GM12878 (cell line): Measurements from ENCODE around the gene C1QL4. TPM values are rescaled to one million over a fixed set of nuclear protein-coding genes. Genes with fewer than 3 reads are reported as not detected.
"Not testable (repeated sequence)": the region's sequence is repeated elsewhere in the genome, so short reads cannot be mapped to it uniquely, and the experiment has no call there.

Source experiments
- ATAC-seq: fragments of 200-7000 bp; cut with Tn5 transposase; 3 replicates; pipeline ENCODE4 v1.9.1; 2020; ENCODE audit warnings: mild to moderate bottlenecking, moderate library complexity
- BruUV-seq: library from RNA; stranded (reverse); fragments of 400-500 nt; replicated peaks from 2 replicates; lab custom pipeline; 2021; lab: Mats Ljungman, UMichigan
- CTCF ChIA-PET: fragments of 300-600 bp; sonication (Branson Sonifier 250); formaldehyde crosslinking; extraction: SDS; loops from one replicate; lab custom pipeline; 2021; ENCODE audit warnings: inconsistent platforms; lab: Yijun Ruan, JAX
- POLR2A ChIA-PET: fragments of 350-600 bp; formaldehyde crosslinking; extraction: SDS; loops from one replicate; lab custom pipeline; 2021; ENCODE audit warnings: inconsistent platforms; lab: Charles Lee
- RAD21 ChIA-PET: fragments of 300-600 bp; sonication (Branson Sonifier 250); formaldehyde crosslinking; loops from one replicate; lab custom pipeline; 2023; ENCODE audit warnings: antibody characterized with exemption; ENCODE audit not compliant: unreplicated experiment; lab: Charles Lee
- SMC1A ChIA-PET: fragments of 300-600 bp; sonication (Branson Sonifier 250); formaldehyde crosslinking; loops from one replicate; lab custom pipeline; 2023; ENCODE audit not compliant: unreplicated experiment, uncharacterized antibody; lab: Charles Lee
- DNase-seq: peaks from one replicate; pipeline ENCODE4 v3.0.0-alpha.2; 2011; ENCODE audit warnings: low read depth, low spot score
- FAIRE-seq: peaks from 3 replicates; lab custom pipeline; 2011; peaks lifted over from hg19 to GRCh38; lab: Jason Lieb, UNC
- H2AFZ ChIP-seq: 2 replicates; pipeline ENCODE4 v1.6.0; 2011; ENCODE audit warnings: low read depth, low read length, control low read depth; ENCODE audit not compliant: control insufficient read depth
- H3K27ac ChIP-seq: 2 replicates; pipeline ENCODE4 v1.5.1; 2011; ENCODE audit warnings: control low read depth; ENCODE audit not compliant: control insufficient read depth, insufficient read depth
- H3K27me3 ChIP-seq, 2 experiments: replicated peaks in 1 of 2; 2 replicates each; pipeline versions ENCODE4 v1.6.0 to v1.6.1; 2011; ENCODE audit warnings: low read length in 1 of 2; ENCODE audit not compliant: control insufficient read depth in 2 of 2, insufficient read depth in 2 of 2
- H3K36me3 ChIP-seq, 2 experiments: 2 replicates each; pipeline ENCODE4 v1.5.1; 2011; ENCODE audit warnings: low read length in 1 of 2; ENCODE audit not compliant: control insufficient read depth in 2 of 2, insufficient read depth in 2 of 2
- H3K4me1 ChIP-seq: 2 replicates; pipeline ENCODE4 v1.6.1; 2011; ENCODE audit warnings: mild to moderate bottlenecking, low read length, moderate library complexity, mixed read lengths; ENCODE audit not compliant: control insufficient read depth, insufficient read depth
- H3K4me2 ChIP-seq: 2 replicates; pipeline ENCODE4 v1.6.0; 2011; ENCODE audit warnings: control low read depth; ENCODE audit not compliant: control insufficient read depth, insufficient read depth
- H3K4me3 ChIP-seq: fragments of 200-600 bp; sonication (generic); 2 replicates; pipeline ENCODE4 v1.5.1; 2016
- H3K79me2 ChIP-seq: 2 replicates; pipeline ENCODE4 v1.6.0; 2011; ENCODE audit warnings: low read length; ENCODE audit not compliant: control insufficient read depth, insufficient read depth
- H3K9ac ChIP-seq: 2 replicates; pipeline ENCODE4 v1.8.0; 2011; ENCODE audit warnings: low read length, control low read depth, mixed read lengths; ENCODE audit not compliant: control insufficient read depth, insufficient read depth
- H3K9me3 ChIP-seq: replicated peaks from 3 replicates; pipeline ENCODE4 v1.5.1; 2011; ENCODE audit warnings: mild to moderate bottlenecking, low read length; ENCODE audit not compliant: control insufficient read depth, insufficient read depth
- H4K20me1 ChIP-seq: 2 replicates; pipeline ENCODE4 v1.6.0; 2011; ENCODE audit not compliant: control insufficient read depth, insufficient read depth
- KDM1A ChIP-seq: fragments of 200-600 bp; sonication (generic); IDR thresholded peaks from 2 replicates; pipeline ENCODE4 v1.6.1; 2016; ENCODE audit warnings: borderline replicate concordance
- SUZ12 ChIP-seq: fragments of 200-600 bp; sonication (generic); IDR thresholded peaks from one replicate; pipeline ENCODE4 v1.6.1; 2018; ENCODE audit warnings: antibody characterized with exemption, mild to moderate bottlenecking; ENCODE audit not compliant: unreplicated experiment
- WGBS: methylation state at CpG from one replicate; pipeline ENCODE4 v1.1.6; 2016; ENCODE audit warnings: low lambda C conversion rate; ENCODE audit not compliant: insufficient replicate concordance, insufficient coverage; ENCODE audit errors: missing lambda C conversion rate; 5-methylcytosine and 5-hydroxymethylcytosine counted together
- in situ Hi-C: fragments of 300-500 bp; cut with MboI; formaldehyde crosslinking; loops from 9 replicates; pipeline ENCODE4 v1.14.3; 2018; ENCODE audit warnings: mixed read lengths
- intact Hi-C: fragments of 100-400 bp; cut with micrococcal nuclease; formaldehyde crosslinking; loops from one replicate; pipeline ENCODE4 v1.14.2; 2022; ENCODE audit not compliant: unreplicated experiment
- polyA plus RNA-seq, 11 experiments: library from polyadenylated mRNA; depleted of rRNA in 4 of 11; unstranded in 6 of 11; stranded (reverse) in 5 of 11; fragments of >200 nt; fragmentation: Nextera tagmentation in 4 of 11; fragmentation: Illumina TruSeq in 1 of 11; extraction: Ambion mirVana in 4 of 11; extraction: Trizol in 1 of 11; gene quantifications; 1 replicate in 1 of 11; 2 replicates in 10 of 11; pipeline versions ENCODE4 v1.2.1 to v1.2.3, GENCODE V29; 2011 to 2016; ENCODE audit warnings: inconsistent platforms in 2 of 11, missing spikeins in 2 of 11, low read depth in 1 of 11
- total RNA-seq, 4 experiments: library from RNA; depleted of rRNA in 3 of 4; stranded (reverse); fragments of >200 nt in 3 of 4; fragmentation: Illumina TruSeq in 1 of 4; extraction: Trizol in 1 of 4; gene quantifications; 2 replicates each; pipeline versions ENCODE4 v1.2.1 to v1.2.3, GENCODE V29; 2013 to 2021
- TF ChIP-seq, protein P1 (sequence below): IDR thresholded peaks from 2 replicates; pipeline ENCODE4 v1.6.1; 2012; ENCODE audit warnings: improper control_type of control experiment, low read depth, low read length; ENCODE audit not compliant: insufficient replicate concordance

Gene C1QL4
- total and polyA plus RNA-seq, 10 of the 15 experiments (the other 5 are each of a cell fraction or from before 2014, with no cell fraction given): 0.05 TPM; not detected in 9

DNA sequence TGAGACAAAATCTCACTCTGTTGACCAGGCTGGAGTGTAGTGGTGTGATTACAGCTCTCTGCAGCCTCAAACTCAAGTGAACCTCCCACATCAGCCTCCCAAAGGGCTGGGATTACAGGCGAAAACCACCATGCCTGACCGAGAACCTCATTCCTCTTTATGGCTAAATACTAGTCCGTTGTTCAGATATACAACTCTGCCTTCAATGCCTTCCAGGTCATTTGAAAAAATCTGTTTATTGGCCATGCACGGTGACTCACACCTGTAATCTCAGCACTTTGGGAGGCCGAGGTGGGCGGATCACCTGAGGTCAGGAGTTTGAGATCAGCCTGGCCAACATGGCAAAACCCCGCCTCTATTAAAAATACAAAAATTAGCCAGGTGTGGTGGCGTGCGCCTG, 43.2 kb upstream of the C1QL4 start:
- H3K4me2 ChIP-seq, H3K4me1 ChIP-seq, POLR2A ChIA-PET, FAIRE-seq, RAD21 ChIA-PET, BruUV-seq, H3K27ac ChIP-seq, SMC1A ChIA-PET, in situ Hi-C loops, H4K20me1 ChIP-seq, H3K9me3 ChIP-seq, H3K36me3 ChIP-seq, ATAC-seq, DNase-seq, intact Hi-C loops, H2AFZ ChIP-seq, CTCF ChIA-PET, H3K4me3 ChIP-seq, H3K9ac ChIP-seq, H3K27me3 ChIP-seq: not testable (repeated sequence)
- H3K79me2 ChIP-seq: peaks cover 78% of the 10 kb centered on the region
- 94% methylated on average over 9 of the region's 9 CpGs for WGBS

DNA sequence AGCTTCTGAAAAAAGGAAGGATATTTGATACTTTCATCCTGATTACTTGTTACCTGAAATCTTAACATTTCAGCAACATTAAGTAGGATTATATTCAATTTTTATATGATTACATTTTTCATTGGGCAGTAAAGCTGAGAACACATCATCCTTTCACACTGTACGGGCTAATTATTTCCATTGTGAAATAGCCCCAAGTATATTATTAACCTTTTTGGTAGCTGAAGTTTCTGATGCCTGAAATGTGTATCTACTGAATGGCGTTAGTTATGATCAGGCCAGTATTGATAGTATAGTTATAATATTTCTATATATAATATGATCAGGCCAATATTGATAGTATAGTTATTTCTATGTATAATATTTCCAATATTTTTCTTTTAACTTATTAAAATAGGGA, 40.4 kb upstream of the C1QL4 start:
- peak; percentile 53 for ATAC-seq
- Histone ChIP-seq H3K36me3 (peaks cover 0 to under 1% of the 10 kb centered on the region in 2 experiments; a peak in 2 of 4 replicates), H3K27ac (no peak overlapping the region), H3K4me1 (no peaks in the 10 kb centered on the region), H3K9ac (no peak overlapping the region), H3K4me3 (no peak overlapping the region), H2AFZ (no peak overlapping the region), H3K27me3 (no peaks in the 10 kb centered on the region), H4K20me1 (peaks cover 2% of the 10 kb centered on the region; the same call in 1 of the 2 replicates), H3K9me3 (no peaks in the 10 kb centered on the region), H3K4me2 (no peak overlapping the region), H3K79me2 (peaks cover 77% of the 10 kb centered on the region)
- no TSS peak for BruUV-seq
- no peak for TF ChIP-seq KDM1A
- TF ChIP-seq SUZ12: no peak
- TF ChIP-seq, protein P1, sequence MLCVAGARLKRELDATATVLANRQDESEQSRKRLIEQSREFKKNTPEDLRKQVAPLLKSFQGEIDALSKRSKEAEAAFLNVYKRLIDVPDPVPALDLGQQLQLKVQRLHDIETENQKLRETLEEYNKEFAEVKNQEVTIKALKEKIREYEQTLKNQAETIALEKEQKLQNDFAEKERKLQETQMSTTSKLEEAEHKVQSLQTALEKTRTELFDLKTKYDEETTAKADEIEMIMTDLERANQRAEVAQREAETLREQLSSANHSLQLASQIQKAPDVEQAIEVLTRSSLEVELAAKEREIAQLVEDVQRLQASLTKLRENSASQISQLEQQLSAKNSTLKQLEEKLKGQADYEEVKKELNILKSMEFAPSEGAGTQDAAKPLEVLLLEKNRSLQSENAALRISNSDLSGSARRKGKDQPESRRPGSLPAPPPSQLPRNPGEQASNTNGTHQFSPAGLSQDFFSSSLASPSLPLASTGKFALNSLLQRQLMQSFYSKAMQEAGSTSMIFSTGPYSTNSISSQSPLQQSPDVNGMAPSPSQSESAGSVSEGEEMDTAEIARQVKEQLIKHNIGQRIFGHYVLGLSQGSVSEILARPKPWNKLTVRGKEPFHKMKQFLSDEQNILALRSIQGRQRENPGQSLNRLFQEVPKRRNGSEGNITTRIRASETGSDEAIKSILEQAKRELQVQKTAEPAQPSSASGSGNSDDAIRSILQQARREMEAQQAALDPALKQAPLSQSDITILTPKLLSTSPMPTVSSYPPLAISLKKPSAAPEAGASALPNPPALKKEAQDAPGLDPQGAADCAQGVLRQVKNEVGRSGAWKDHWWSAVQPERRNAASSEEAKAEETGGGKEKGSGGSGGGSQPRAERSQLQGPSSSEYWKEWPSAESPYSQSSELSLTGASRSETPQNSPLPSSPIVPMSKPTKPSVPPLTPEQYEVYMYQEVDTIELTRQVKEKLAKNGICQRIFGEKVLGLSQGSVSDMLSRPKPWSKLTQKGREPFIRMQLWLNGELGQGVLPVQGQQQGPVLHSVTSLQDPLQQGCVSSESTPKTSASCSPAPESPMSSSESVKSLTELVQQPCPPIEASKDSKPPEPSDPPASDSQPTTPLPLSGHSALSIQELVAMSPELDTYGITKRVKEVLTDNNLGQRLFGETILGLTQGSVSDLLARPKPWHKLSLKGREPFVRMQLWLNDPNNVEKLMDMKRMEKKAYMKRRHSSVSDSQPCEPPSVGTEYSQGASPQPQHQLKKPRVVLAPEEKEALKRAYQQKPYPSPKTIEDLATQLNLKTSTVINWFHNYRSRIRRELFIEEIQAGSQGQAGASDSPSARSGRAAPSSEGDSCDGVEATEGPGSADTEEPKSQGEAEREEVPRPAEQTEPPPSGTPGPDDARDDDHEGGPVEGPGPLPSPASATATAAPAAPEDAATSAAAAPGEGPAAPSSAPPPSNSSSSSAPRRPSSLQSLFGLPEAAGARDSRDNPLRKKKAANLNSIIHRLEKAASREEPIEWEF: no peak
- DNase-seq: no peak
- SMC1A ChIA-PET: interaction anchor here (0.8 to 1.7 kb wide), 14 partner anchors 8 to 137 kb away, joined by 3 to 9 read pairs (median 4); partner anchors contain the start of gene SPATS2
- WGBS: 98% methylated on average over 2 of the region's 2 CpGs
- CTCF ChIA-PET: interaction anchor here (1.0 to 2.9 kb wide), 9 partner anchors 9 to 137 kb away, joined by 3 to 17 read pairs (median 4); no protein-coding TSS in a partner anchor
- RAD21 ChIA-PET: interaction anchor here (0.6 to 3.1 kb wide), 10 partner anchors 10 to 135 kb away, joined by 3 to 17 read pairs (median 4); partner anchors contain the start of gene SPATS2
- in situ Hi-C loops: no loop called here
- intact Hi-C loops: no loop called here
- POLR2A ChIA-PET: interaction anchor here (0.6 to 3.6 kb wide), 6 partner anchors 10 to 240 kb away, joined by 3 to 19 read pairs (median 4); partner anchors contain the start of gene SPATS2
- no peak for FAIRE-seq
